HG03442 (cell line): ENCODE results near the gene SRCIN1.

Experiments
- ATAC-seq: cut with Tn5 transposase; IDR thresholded peaks from one replicate; pipeline ENCODE4 v1.9.1; 2021; ENCODE audit warnings: mild to moderate bottlenecking, moderate library complexity; ENCODE audit not compliant: unreplicated experiment

The SRCIN1 gene

GRCh38 chr17:38600416-38600815 is 5.3 kb downstream of the SRCIN1 start:
- ATAC-seq, result no peak

GRCh38 chr17:38599398-38599856 is 6.3 kb downstream of the SRCIN1 start:
- ATAC-seq, result no peak

- no peak for ATAC-seq
Observed at GRCh38 chr17:38598995-38599394, 6.8 kb downstream of the SRCIN1 start.

- no peak for ATAC-seq
Observed at GRCh38 chr17:38598536-38598935, 7.2 kb downstream of the SRCIN1 start.

GRCh38 chr17:38597375-38597774 is 8.4 kb downstream of the SRCIN1 start:
- ATAC-seq, result no peak

GRCh38 chr17:38596651-38597050 is 9.1 kb downstream of the SRCIN1 start:
- no peak for ATAC-seq

- no peak for ATAC-seq
Observed at GRCh38 chr17:38595892-38596291, 9.9 kb downstream of the SRCIN1 start.

GRCh38 chr17:38594152-38594551 is 11.6 kb downstream of the SRCIN1 start:
- ATAC-seq, result no peak

- no peak for ATAC-seq
Observed at GRCh38 chr17:38592487-38592886, 13.3 kb downstream of the SRCIN1 start.

GRCh38 chr17:38591759-38592241 is 14.0 kb downstream of the SRCIN1 start:
- no peak for ATAC-seq

- no peak for ATAC-seq
Observed at GRCh38 chr17:38590988-38591758, 14.6 kb downstream of the SRCIN1 start.

GRCh38 chr17:38589462-38590114 is 16.2 kb downstream of the SRCIN1 start:
- no peak for ATAC-seq

GRCh38 chr17:38588788-38589174 is 17.0 kb downstream of the SRCIN1 start:
- no peak for ATAC-seq

- no peak for ATAC-seq
Observed at GRCh38 chr17:38587947-38588787, 17.6 kb downstream of the SRCIN1 start.

GRCh38 chr17:38587203-38587602 is 18.5 kb downstream of the SRCIN1 start:
- ATAC-seq, result no peak

GRCh38 chr17:38586788-38587187 is 19.0 kb downstream of the SRCIN1 start:
- ATAC-seq, result no peak

GRCh38 chr17:38585918-38586529 is 19.7 kb downstream of the SRCIN1 start:
- ATAC-seq, result no peak

- ATAC-seq, result no peak
Observed at GRCh38 chr17:38585056-38585917, 20.5 kb downstream of the SRCIN1 start.

GRCh38 chr17:38584350-38584925 is 21.3 kb downstream of the SRCIN1 start:
- no peak for ATAC-seq
